DND-41 (cell line): ENCODE measurements around the gene PCED1A.

Experiments used
- CTCF ChIP-seq: IDR thresholded peaks from 2 replicates; pipeline ENCODE4 v1.5.1; 2012; ENCODE audit warnings: borderline replicate concordance, low read length, moderate library complexity, mild to moderate bottlenecking; ENCODE audit not compliant: poor library complexity, severe bottlenecking; ENCODE audit errors: extremely low read depth
- EZH2 ChIP-seq: IDR thresholded peaks from 3 replicates; pipeline ENCODE4 v1.6.1; 2012; ENCODE audit warnings: borderline replicate concordance, low read depth, mild to moderate bottlenecking, moderate library complexity, low read length, inconsistent platforms; ENCODE audit not compliant: severe bottlenecking

GRCh38 chr20:2837221-2837960 is 3.1 kb downstream of the PCED1A start:
- no peak for TF ChIP-seq CTCF
- TF ChIP-seq EZH2, result no peak
